Activated CD4-positive, alpha-beta T cell treated with anti-CD3 and anti-CD28 coated beads, Interleukin-2, amount 50 U/mL, for 24 hours (primary cell): Measurements from ENCODE around the gene KCNJ10.

Experiments used
- DNase-seq, 2 donors: peaks; one replicate each; pipeline ENCODE4 v3.0.0-alpha.2; 2020; ENCODE audit warnings: low read depth in 1 of 2, low spot score in 1 of 2

Gene KCNJ10

GRCh38 chr1:159965263-159965662 lies 104.7 kb downstream of the KCNJ10 start:
- DNase-seq, result no peak

GRCh38 chr1:159964144-159964543 lies 105.8 kb downstream of the KCNJ10 start:
- DNase-seq, result no peak

GRCh38 chr1:159962176-159962575 lies 107.8 kb downstream of the KCNJ10 start:
- no peak for DNase-seq

GRCh38 chr1:159961636-159962035 lies 108.3 kb downstream of the KCNJ10 start:
- DNase-seq, result no peak

DNA sequence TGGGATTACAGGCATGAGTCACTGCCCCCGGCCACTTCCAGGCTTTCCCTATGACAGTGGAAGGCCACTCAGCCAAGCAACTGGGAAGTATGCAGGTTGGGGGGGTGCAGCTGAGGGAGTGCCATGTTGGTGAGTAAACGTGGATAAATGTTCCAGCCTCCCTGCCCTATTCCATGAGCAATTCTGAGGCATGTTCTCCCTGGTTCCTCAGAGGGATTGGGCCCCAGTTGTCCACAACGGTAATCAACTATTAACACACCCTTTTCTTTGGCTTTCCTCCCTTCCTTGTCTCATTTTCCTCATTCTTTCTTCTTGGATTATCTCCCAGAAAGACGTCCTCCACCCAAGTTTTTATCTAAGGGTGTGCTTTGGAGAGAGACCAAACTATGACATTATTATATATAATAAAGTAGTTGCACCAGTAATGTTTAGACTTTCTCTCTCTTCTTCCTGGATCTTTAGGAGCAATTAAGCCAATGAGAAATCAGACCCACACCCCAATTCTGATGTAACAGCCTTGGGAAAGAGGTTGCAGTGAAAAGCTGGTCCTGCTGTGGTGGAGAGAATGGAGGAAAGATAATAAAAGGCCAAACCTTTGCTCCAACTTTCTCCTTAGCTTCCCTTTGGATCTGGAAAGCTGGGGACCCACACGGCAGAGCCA lies 109.1 kb downstream of the KCNJ10 start:
- DNase-seq, result no peak

GRCh38 chr1:159959451-159959850 lies 110.5 kb downstream of the KCNJ10 start:
- no peak for DNase-seq

DNA sequence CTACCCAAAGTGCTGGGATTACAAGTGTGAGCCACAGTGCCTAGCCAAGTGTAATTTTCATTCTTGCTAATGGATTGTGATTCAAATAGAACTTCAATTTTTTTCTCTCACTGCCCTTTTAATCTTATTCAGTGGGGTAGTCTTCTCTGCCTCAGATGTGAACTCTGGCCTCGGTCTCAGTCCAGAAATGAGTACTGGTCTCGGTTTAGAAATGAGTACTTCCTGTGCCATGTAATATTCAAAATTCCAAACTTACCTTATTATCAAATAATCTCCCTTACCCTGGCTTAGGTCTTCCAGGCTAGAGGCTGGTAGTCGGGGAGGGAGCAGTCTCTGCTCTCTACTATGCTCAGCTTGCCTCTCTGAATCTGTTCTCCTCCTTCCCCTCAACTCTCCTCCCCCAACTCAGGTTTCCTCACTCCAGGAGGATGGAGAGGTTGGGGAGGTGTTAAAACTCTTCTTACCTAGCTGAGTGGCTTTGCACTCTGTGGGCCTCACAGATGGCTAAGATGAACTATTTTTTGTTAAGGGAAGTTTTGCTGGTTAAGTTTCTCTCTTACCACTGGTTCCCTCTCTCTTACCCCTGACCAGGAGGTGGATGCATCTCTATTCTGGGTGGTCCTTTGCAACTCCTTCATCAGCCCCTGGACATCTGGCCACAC lies 111.1 kb downstream of the KCNJ10 start:
- no peak for DNase-seq

DNA sequence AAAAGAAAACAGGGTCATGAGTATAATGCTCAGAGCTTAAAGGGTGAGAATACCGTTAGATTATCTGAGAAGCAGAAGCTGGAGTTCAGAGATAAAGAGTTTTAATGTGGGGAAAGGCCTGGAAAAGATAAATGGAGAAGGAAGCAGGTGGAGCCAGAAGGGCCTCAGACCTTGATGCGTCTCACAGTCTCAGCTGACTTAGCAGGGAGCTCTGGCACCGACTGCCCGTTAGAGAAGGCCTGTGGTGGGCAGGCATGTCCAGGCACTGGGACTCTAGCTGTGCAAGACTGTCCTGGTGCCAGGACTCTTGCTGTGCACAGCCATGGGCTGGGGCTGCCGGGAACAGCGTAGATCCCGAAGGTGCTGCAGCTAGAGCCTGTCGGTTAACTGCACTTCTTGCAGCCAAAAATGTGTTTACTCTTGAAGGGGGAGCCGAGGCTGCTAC lies 112.1 kb downstream of the KCNJ10 start:
- no peak for DNase-seq

DNA sequence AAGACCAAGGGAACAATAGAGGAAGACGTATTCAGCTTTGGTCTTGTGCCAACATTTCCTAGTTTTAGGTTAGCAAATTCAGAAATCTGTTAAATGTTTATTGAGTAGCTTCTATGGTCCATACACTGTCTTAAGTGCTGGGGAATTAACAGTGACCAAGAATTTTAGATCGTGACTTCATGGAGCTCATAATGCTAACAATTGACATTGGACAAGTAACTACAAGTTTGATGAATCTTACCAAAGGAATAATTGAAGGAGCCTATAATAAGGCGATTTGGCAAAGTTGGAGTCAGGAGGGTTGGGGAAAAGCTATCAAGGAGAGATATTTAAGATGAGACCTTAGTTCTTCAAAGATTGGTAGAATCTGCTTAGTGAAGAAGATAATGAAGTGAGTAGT lies 114.5 kb downstream of the KCNJ10 start:
- no peak for DNase-seq

- no peak for DNase-seq
Observed at GRCh38 chr1:159953536-159954515, 116.1 kb downstream of the KCNJ10 start, which contains the start of gene SLAMF9. SLAMF9 (minus strand) TSS chr1:159954237; CDS start chr1:159954137, 100 bp downstream.

GRCh38 chr1:159952932-159953331 lies 117.0 kb downstream of the KCNJ10 start:
- DNase-seq, result no peak

DNA sequence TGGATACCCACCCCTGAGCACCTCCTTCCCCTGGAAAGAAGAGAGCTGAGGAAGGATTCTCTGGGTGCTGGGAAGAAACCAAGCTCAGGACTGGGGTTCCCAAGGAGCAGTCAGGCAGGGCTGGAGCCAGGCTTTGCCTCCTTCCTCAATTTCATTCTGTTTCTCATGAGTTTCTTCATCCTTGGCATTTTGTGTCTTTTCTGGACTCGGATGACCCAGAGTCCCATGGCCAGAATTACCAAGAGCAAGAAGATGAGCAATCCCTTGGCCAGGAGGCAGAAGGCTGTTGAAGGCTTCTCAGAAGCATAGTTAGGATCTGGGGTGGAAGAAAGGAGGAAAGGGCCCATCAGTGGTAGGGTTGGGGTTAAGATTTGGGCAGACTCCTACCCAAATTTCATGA lies 118.4 kb downstream of the KCNJ10 start:
- no peak for DNase-seq

- DNase-seq, result no peak
Observed at GRCh38 chr1:159951016-159951415, 118.9 kb downstream of the KCNJ10 start.

DNA sequence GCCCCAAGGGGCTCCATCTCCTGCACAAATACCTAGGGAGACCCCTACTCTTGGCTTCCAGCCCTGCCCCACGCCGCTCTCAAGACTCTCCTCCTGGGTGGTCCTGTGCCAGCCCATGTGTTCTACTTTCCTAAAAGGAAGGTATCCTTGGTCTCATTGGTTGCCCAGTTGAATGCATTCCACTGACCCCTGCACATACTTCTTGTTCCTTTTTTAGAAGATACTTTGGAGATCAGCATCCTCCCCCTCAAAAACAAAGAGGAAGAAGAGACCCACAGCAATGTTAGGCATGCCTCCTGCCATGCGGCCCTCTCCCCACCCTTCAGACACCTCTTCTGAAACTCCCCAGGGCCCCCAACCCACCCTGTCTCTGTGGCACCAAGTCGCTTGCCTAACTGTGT lies 120.0 kb downstream of the KCNJ10 start:
- no peak for DNase-seq

GRCh38 chr1:159949123-159949522 lies 120.8 kb downstream of the KCNJ10 start:
- DNase-seq, result no peak
